Osteocyte (in vitro differentiated cells): ENCODE data around the gene PSMD6. TPM values are rescaled to one million over a fixed set of nuclear protein-coding genes. Genes with fewer than 3 reads are reported as not detected.

ENCODE experiments used
- DNase-seq: peaks from one replicate; pipeline ENCODE4 v3.0.0; 2021; ENCODE audit warnings: mixed read lengths; ENCODE audit not compliant: unreplicated experiment; ENCODE audit errors: extremely low spot score
- H3K27ac Mint-ChIP-seq: one replicate; pipeline ENCODE4 v1.8.0; 2021; ENCODE audit warnings: mild to moderate bottlenecking, mixed read lengths; ENCODE audit not compliant: unreplicated experiment
- H3K27me3 Mint-ChIP-seq: one replicate; pipeline ENCODE4 v1.8.0; 2021; ENCODE audit warnings: mixed read lengths; ENCODE audit not compliant: unreplicated experiment
- H3K36me3 Mint-ChIP-seq: one replicate; pipeline ENCODE4 v1.8.0; 2021; ENCODE audit warnings: mixed read lengths; ENCODE audit not compliant: unreplicated experiment
- H3K4me1 Mint-ChIP-seq: one replicate; pipeline ENCODE4 v1.8.0; 2021; ENCODE audit warnings: mixed read lengths; ENCODE audit not compliant: unreplicated experiment
- H3K4me3 Mint-ChIP-seq: one replicate; pipeline ENCODE4 v1.8.0; 2021; ENCODE audit warnings: mild to moderate bottlenecking, moderate library complexity, mixed read lengths; ENCODE audit not compliant: unreplicated experiment
- H3K9me3 Mint-ChIP-seq: one replicate; pipeline ENCODE4 v1.8.0; 2021; ENCODE audit warnings: mixed read lengths; ENCODE audit not compliant: unreplicated experiment
- long read RNA-seq: library from polyadenylated mRNA; unstranded; transcript quantifications from one replicate; pipeline ENCODE4 v2.0.0, GENCODE V29; 2021
- total RNA-seq: library from RNA; stranded (reverse); gene quantifications from 2 replicates; pipeline ENCODE4 v1.2.1, GENCODE V29; 2021
- TF ChIP-seq, protein P1 (sequence below): fragments of 200-600 bp; sonication (generic); IDR thresholded peaks from 2 replicates; pipeline ENCODE4 v1.5.0; 2021; ENCODE audit warnings: antibody characterized with exemption, mild to moderate bottlenecking, moderate library complexity

PSMD6 gene
- 72.6 and 72.9 TPM in 2 replicates for total RNA-seq
- long read RNA-seq, transcript PSMD6-201 (8 exons, 1,430 nt) = major isoform, 595 of 658 reads
- long read RNA-seq, transcript PSMD6-210 (9 exons, 1,495 nt) = minor isoform, 20 of 658 reads
- long read RNA-seq, transcript PSMD6-206 (7 exons, 2,052 nt) = minor isoform, 6 of 658 reads
- long read RNA-seq, partial matches to known transcripts = 16 of 658 reads
- long read RNA-seq, other reads (novel, unspliced or antisense) = 21 of 658 reads

DNA sequence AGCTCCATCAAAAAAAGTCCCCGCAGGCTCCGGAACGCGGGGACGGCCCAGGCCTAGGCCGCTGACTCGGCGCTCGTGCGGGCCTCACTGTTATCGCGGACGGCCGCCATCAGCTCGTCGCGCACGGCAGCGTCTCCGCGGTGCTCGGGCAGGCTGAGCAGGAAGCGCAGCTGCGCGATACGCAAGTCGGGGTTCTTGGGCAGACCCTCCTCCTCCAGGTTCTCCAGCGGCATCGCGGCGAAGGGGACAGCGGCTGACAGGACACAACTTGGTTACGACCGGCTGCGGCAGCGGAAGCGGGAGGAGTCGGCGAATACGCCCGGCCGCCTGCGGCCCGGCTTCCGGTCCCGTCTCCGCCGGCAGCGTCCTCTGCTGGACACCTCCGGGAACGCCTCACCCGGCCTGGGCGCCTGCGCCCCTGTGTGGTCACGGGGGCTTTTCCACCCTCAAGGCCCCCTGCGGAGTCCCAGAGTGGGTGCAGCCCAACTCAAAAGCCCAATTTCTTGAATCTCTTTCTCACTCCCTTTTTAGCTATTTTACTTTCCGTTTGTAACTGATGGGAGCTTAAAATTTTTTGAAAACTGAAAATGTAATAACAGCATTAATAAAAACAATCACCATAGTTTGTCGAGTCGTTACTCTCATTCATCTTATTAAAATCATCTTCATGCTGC lies at the start of gene PSMD6:
TSS of gene PSMD6 (minus strand) at position 308 of the 674 bp plus-strand sequence. CDS start at position 233, 75 bp downstream.
- Mint-ChIP-seq H3K27me3 (peaks cover 18% of the 10 kb centered on the region), H3K4me3 (peak within 1 kb of the TSS; percentile 84), H3K9me3 (no peaks in the 10 kb centered on the region), H3K4me1 (peaks cover 24% of the 10 kb centered on the region), H3K27ac (peak within 1 kb of the TSS; percentile 92), H3K36me3 (peaks cover 14% of the 10 kb centered on the region)
- DNase-seq = peak; percentile 98
- TF ChIP-seq, protein P1, sequence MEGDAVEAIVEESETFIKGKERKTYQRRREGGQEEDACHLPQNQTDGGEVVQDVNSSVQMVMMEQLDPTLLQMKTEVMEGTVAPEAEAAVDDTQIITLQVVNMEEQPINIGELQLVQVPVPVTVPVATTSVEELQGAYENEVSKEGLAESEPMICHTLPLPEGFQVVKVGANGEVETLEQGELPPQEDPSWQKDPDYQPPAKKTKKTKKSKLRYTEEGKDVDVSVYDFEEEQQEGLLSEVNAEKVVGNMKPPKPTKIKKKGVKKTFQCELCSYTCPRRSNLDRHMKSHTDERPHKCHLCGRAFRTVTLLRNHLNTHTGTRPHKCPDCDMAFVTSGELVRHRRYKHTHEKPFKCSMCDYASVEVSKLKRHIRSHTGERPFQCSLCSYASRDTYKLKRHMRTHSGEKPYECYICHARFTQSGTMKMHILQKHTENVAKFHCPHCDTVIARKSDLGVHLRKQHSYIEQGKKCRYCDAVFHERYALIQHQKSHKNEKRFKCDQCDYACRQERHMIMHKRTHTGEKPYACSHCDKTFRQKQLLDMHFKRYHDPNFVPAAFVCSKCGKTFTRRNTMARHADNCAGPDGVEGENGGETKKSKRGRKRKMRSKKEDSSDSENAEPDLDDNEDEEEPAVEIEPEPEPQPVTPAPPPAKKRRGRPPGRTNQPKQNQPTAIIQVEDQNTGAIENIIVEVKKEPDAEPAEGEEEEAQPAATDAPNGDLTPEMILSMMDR = peak; percentile 99

DNA sequence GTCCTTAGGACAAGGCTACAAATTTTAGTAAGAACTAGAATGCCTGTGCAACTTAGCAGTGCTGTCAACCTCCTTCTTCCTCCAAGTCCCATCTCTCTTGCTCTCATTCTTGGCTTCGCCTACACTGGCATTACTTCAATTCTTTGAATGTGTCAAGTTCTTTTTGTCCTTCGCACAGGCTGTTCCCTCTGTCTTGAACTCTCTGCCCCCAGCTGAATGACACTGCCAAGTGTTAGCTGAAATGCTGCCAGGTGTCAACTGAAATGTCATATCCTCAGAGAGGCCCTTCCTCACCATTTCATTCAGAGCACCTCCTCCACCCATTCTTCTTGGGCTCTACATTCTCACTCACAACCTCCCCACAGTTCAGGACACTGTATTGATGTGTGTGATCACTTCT lies 48.8 kb upstream of the PSMD6 start:
- peaks cover 7% of the 10 kb centered on the region for H3K9me3 Mint-ChIP-seq
- H3K36me3 Mint-ChIP-seq = no peaks in the 10 kb centered on the region
- H3K27ac Mint-ChIP-seq = no peak overlapping the region
- TF ChIP-seq, protein P1 = no peak
- DNase-seq = no peak
- H3K4me3 Mint-ChIP-seq = no peak overlapping the region
- H3K4me1 Mint-ChIP-seq = peaks cover 18% of the 10 kb centered on the region
- H3K27me3 Mint-ChIP-seq = peaks cover 5% of the 10 kb centered on the region

DNA sequence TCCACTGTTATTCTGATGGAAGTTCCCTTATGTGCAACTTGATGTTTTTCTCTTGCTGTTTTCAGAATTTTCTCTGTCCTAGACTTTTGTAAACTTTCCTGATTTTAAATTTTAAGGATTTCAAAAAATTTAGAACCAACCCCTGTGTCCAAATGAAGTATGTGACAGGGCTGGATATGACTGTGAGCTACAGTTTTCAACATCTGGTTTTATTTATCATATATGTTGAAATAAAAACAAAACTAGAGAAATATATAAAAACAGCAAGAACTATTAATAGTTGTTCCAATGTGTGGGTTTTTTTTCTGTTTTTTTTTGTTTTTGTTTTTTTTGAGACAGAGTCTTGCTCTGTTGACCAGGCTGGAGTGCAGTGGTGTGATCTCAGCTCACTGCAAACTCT lies 47.4 kb upstream of the PSMD6 start:
- TF ChIP-seq, protein P1 = no peak
- Mint-ChIP-seq H3K27ac (peak overlapping the region; percentile 80), H3K27me3 (no peaks in the 10 kb centered on the region), H3K36me3 (no peaks in the 10 kb centered on the region), H3K4me1 (peaks cover 18% of the 10 kb centered on the region), H3K4me3 (no peak overlapping the region), H3K9me3 (peaks cover 7% of the 10 kb centered on the region)
- DNase-seq = no peak

DNA sequence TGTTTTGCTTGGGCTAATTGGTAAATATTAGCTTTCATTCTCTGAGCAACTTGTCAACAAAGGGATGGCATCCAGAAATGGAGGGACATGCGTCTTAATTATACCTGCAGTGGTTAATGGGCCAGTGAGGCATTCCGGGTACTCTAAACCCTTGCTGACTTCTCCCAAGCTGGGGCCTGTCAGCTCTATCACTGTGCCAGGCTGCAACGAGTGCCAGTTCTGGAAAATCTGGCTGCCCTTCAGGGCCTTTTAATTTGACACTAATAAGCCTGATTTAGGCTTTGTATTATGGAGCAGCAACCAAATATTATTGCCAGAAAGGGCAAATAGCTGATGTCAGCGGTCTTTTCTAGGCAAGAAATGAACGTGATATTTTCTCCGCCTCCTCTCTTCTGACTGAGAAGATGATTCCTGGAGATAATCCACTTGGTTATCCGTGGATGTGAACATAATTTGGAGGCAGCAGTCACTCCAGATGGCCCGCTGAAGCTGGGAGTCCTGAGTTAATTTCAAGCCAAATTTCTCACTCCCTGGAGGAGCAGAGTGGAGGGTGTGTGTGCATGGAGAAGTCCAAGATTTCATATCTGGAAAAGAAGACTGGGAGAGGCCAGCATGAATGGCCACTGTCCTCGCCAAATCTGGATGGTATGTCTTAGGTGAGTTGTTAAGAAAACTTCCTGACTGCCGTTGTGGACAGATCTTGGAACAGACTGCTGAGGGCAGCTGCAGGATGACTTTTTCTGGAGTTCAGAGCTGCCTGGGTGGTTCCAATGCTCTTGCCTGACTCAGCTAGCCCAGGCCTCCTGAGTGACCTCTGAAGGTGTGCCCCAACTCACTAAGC lies 44.4 kb upstream of the PSMD6 start:
- no peak overlapping the region for H3K4me3 Mint-ChIP-seq
- no peaks in the 10 kb centered on the region for H3K27me3 Mint-ChIP-seq
- no peaks in the 10 kb centered on the region for H3K36me3 Mint-ChIP-seq
- no peak overlapping the region for H3K27ac Mint-ChIP-seq
- TF ChIP-seq, protein P1 = no peak
- H3K4me1 Mint-ChIP-seq = peaks cover 26% of the 10 kb centered on the region
- H3K9me3 Mint-ChIP-seq = peaks cover 7% of the 10 kb centered on the region
- no peak for DNase-seq

DNA sequence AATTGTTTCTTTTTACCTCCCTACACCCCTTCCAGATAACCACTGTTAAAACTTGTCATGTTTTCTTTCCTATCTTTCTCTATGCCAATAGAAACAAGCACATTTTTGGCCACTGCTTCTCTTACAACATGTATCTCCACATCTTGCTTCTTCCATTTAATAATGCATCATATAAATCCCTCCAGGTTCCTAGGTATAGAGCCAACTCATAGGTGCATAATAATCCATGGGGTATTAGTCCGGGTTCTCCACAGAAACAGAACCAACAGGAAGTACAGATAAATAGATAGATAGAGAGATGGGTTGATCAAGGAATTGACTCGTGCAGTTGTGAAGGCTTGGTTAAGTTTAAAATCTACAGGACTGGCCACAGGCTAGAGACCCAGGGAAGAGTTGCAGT lies 41.5 kb upstream of the PSMD6 start:
- H3K4me3 Mint-ChIP-seq = no peak overlapping the region
- H3K9me3 Mint-ChIP-seq = peaks cover 7% of the 10 kb centered on the region
- peaks cover 15% of the 10 kb centered on the region for H3K4me1 Mint-ChIP-seq
- TF ChIP-seq, protein P1 = no peak
- DNase-seq = no peak
- no peak overlapping the region for H3K27ac Mint-ChIP-seq
- no peaks in the 10 kb centered on the region for H3K36me3 Mint-ChIP-seq
- no peaks in the 10 kb centered on the region for H3K27me3 Mint-ChIP-seq
